ENCODE results near the gene CEPT1.

The CEPT1 gene

GRCh38 chr1:111193712-111194480 lies 53.9 kb downstream of the CEPT1 start:
- DNase-seq, result no peak

GRCh38 chr1:111195002-111195684 lies 55.1 kb downstream of the CEPT1 start:
- DNase-seq, result no peak

- no peak for DNase-seq
Observed at GRCh38 chr1:111196213-111196612, 56.2 kb downstream of the CEPT1 start.

- no peak for DNase-seq
Observed at GRCh38 chr1:111197598-111198284, 57.7 kb downstream of the CEPT1 start.

GRCh38 chr1:111198836-111199235 lies 58.8 kb downstream of the CEPT1 start:
- no peak for DNase-seq

- no peak for DNase-seq
Observed at GRCh38 chr1:111199329-111199728, 59.3 kb downstream of the CEPT1 start.

- DNase-seq, result no peak
Observed at GRCh38 chr1:111199881-111200801, 60.1 kb downstream of the CEPT1 start, which contains the start of gene DENND2D. TSS of gene DENND2D (minus strand) at chr1:111200646. CDS start at chr1:111200459, 187 bp downstream.

- DNase-seq, result no peak
Observed at GRCh38 chr1:111200802-111201161, 60.8 kb downstream of the CEPT1 start.

- DNase-seq, result no peak
Observed at GRCh38 chr1:111201275-111202090, 61.5 kb downstream of the CEPT1 start.

- no peak for DNase-seq
Observed at GRCh38 chr1:111202366-111202706, 62.3 kb downstream of the CEPT1 start.

GRCh38 chr1:111202707-111203623 lies 62.9 kb downstream of the CEPT1 start:
- DNase-seq, result no peak

- DNase-seq, result no peak
Observed at GRCh38 chr1:111203681-111204200, 63.7 kb downstream of the CEPT1 start.

GRCh38 chr1:111204201-111204982 lies 64.4 kb downstream of the CEPT1 start:
- no peak for DNase-seq

- no peak for DNase-seq
Observed at GRCh38 chr1:111204983-111205713, 65.1 kb downstream of the CEPT1 start.

- DNase-seq, result no peak
Observed at GRCh38 chr1:111205714-111206050, 65.7 kb downstream of the CEPT1 start.

- no peak for DNase-seq
Observed at GRCh38 chr1:111208921-111209320, 68.9 kb downstream of the CEPT1 start.

- DNase-seq, result no peak
Observed at GRCh38 chr1:111209622-111210021, 69.6 kb downstream of the CEPT1 start.

- DNase-seq, result no peak
Observed at GRCh38 chr1:111211921-111212320, 71.9 kb downstream of the CEPT1 start.
